HG03135 (cell line): ENCODE measurements around the gene KRT14.

ENCODE experiments used
- ATAC-seq: cut with Tn5 transposase; IDR thresholded peaks from one replicate; pipeline ENCODE4 v1.9.1; 2021; ENCODE audit warnings: mild to moderate bottlenecking, moderate library complexity; ENCODE audit not compliant: unreplicated experiment

The KRT14 gene

GRCh38 chr17:41533613-41534012 is 53.1 kb downstream of the KRT14 start:
- no peak for ATAC-seq

- no peak for ATAC-seq
Measured at GRCh38 chr17:41532947-41533570, 53.6 kb downstream of the KRT14 start.
